BLaER1 treated with 17β-estradiol and CSF1 and Interleukin-3, amounts not matched to agents 10 nM and 100 nM (cell line): ENCODE data around the gene FBXW11.

ENCODE experiments used
- H3K27ac ChIP-seq, 11 experiments: shearing (Covaris generic); formaldehyde crosslinking; 2 replicates each; pipeline ENCODE4 v1.8.1; 2022
- H3K27me3 ChIP-seq, 11 experiments: shearing (Covaris generic); formaldehyde crosslinking; 2 replicates each; pipeline ENCODE4 v1.8.1; 2022
- H3K36me3 ChIP-seq, 11 experiments: shearing (Covaris generic); formaldehyde crosslinking; 2 replicates each; pipeline ENCODE4 v1.8.1; 2022
- H3K4me1 ChIP-seq, 10 experiments: shearing (Covaris generic); formaldehyde crosslinking; 2 replicates each; pipeline ENCODE4 v1.8.1; 2022
- H3K4me2 ChIP-seq, 11 experiments: shearing (Covaris generic); formaldehyde crosslinking; 2 replicates each; pipeline ENCODE4 v1.8.1; 2022
- H3K4me3 ChIP-seq, 10 experiments: shearing (Covaris generic); formaldehyde crosslinking; 2 replicates each; pipeline ENCODE4 v1.8.1; 2022
- H3K9ac ChIP-seq, 11 experiments: shearing (Covaris generic); formaldehyde crosslinking; 2 replicates each; pipeline ENCODE4 v1.8.1; 2022
- H3K9me3 ChIP-seq, 11 experiments: shearing (Covaris generic); formaldehyde crosslinking; replicated peaks in 1 of 11; 2 replicates each; pipeline ENCODE4 v1.8.1; 2022
- H4K20me1 ChIP-seq, 11 experiments: shearing (Covaris generic); formaldehyde crosslinking; 2 replicates each; pipeline ENCODE4 v1.8.1; 2022
- Cebpa-rat ChIP-seq, 11 experiments: shearing (Covaris generic); IDR thresholded peaks; 2 replicates each; pipeline ENCODE4 v1.8.1; 2022

FBXW11 gene

DNA sequence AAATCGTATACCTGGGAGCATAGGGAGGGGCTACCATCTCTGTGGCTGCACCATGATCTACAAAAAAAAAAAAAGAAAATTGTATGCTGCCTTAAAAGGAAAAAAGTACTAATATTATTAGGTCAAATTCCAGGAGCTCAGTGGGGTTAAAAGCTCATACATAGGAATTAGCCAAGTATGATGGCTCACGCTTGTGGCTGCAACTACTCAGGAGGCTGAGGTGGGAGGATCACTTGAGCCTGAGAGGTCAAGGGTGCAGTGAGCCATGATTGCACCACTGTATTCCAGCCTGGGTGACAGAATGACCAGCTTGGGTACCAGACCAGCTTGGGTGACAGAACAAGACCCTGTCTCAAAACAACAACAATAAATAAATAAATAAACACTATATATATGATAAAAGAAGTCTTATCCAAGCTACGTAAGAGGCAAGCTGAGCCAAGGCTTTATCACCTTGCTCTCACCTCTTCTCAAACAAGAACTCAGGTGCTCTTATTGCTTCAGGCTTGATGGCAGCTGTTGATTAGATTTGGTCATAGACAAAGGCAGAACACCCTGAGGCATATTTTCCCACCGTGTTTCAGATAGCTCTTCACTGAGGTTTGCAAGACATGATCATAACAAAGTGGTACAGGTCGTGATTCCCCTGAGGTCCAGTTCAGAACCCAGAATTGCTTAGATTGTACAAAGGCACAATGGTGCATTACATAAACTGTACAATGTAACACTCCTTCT, 3.3 kb upstream of the FBXW11 start:
- Histone ChIP-seq H3K27me3 (no peaks in the 10 kb centered on the region), H3K4me2 (no peak overlapping the region), H3K9ac (no peak overlapping the region), H3K4me3 (no peak overlapping the region), H3K9me3 (no peaks in the 10 kb centered on the region), H3K36me3 (no peaks in the 10 kb centered on the region), H4K20me1 (peaks cover 0 to 16% (median 3%) of the 10 kb centered on the region in 11 experiments; a peak in 14 of 22 replicates), H3K27ac (no peak overlapping the region), H3K4me1 (peaks cover 15 to 20% (median 16%) of the 10 kb centered on the region in 10 experiments)
- no peak for TF ChIP-seq Cebpa-rat (IDR thresholded peaks at IDR 0.05)

DNA sequence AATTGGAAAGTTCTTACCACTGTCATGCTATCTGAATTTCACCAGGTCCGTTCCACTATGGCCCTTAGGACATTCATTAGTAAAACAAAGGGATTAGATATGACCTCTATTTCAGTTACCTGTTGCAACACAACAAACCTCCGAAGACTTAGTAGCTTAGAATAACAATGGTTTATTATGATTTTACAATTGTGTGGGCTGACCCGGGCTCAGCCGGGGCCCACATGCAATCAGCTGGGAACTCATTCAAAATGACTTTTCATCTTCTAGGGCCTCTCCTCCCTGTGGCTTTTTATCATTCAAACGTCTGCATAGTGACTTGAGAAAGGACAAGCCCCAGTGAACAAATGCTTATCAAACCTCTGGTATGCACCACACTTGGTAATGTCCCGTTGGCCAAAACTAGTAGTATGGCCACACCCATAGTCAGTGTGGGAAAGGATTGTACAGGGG, 2.3 kb upstream of the FBXW11 start:
- peak overlapping the region in 4 of 11 experiments; percentile 88 to 99 (median 94); a peak in 3 of 22 replicates for H3K4me2 ChIP-seq
- H3K4me3 ChIP-seq, result no peak overlapping the region
- H3K27me3 ChIP-seq, result no peaks in the 10 kb centered on the region
- H3K9ac ChIP-seq, result no peak overlapping the region
- TF ChIP-seq Cebpa-rat (IDR thresholded peaks at IDR 0.05), result no peak
- H4K20me1 ChIP-seq, result peaks cover 0 to 26% (median 13%) of the 10 kb centered on the region in 11 experiments; a peak in 14 of 22 replicates
- peaks cover 24 to 30% (median 26%) of the 10 kb centered on the region in 10 experiments for H3K4me1 ChIP-seq
- no peaks in the 10 kb centered on the region for H3K9me3 ChIP-seq
- H3K36me3 ChIP-seq, result no peaks in the 10 kb centered on the region
- no peak overlapping the region for H3K27ac ChIP-seq

- peaks cover 31 to 36% (median 32%) of the 10 kb centered on the region in 10 experiments for H3K4me1 ChIP-seq
- no peaks in the 10 kb centered on the region; a peak in 1 of 22 replicates for H3K36me3 ChIP-seq
- no peak for TF ChIP-seq Cebpa-rat (IDR thresholded peaks at IDR 0.05)
- peak overlapping the region in 9 of 11 experiments; percentile 92 to 99 (median 97); a peak in 13 of 22 replicates for H3K9ac ChIP-seq
- H3K27me3 ChIP-seq, result no peaks in the 10 kb centered on the region
- H4K20me1 ChIP-seq, result peaks cover 5 to 32% (median 18%) of the 10 kb centered on the region in 11 experiments; a peak in 19 of 22 replicates
- peak overlapping the region; percentile 64 to 99 (median 93) for H3K4me2 ChIP-seq
- H3K9me3 ChIP-seq, result no peaks in the 10 kb centered on the region
- H3K27ac ChIP-seq, result peak overlapping the region in 7 of 11 experiments; percentile 94 to 96 (median 95); a peak in 9 of 22 replicates
- H3K4me3 ChIP-seq, result peak overlapping the region in 8 of 10 experiments; percentile 89 to 99 (median 97); a peak in 12 of 20 replicates
These were observed 1.6 kb upstream of the FBXW11 start for GRCh38 chr5:172008111-172008455.

DNA sequence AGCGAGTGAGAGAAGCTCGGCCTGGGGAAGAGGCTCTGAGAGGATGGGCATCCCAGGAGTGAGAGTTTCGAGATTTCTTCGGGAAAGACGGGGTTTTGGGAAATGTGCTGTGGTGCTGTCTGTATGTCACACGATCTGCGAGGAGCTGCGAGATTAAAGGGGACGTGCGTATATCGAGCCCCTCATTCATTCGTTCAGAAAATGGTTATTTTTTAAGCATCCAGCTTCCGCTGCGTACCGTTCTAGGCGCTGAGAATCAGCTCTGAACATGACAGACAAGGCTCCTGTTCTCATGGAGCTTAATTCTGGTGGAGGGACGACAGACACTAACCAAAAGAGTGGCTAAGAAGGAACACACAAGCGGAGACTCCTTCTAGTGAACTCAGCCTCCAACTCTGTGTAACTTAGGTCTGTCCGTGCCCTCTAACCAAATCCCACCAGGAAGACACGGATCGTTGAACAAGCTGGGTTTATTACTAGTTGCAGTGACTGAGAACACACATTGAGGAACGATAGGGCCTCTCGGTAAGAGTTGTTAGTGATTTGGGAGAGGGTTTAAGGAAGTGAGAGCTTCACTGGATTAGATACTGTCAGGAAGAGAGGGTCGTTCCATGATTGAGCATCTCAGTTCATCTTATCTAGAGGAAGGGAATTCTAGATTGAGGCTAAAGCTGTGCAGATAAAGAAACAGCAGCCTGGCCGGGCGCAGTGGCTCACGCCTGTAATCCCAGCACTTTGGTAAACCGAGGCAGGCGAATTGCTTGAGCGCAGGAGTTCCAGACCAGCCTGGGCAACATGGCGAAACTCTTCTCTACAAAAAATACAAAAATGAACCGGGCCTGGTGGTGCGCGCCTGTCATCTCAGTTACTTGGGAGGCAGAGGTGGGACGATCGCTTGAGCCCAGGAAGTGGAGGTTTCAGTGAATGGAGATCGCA, 1.0 kb upstream of the FBXW11 start:
- H3K27ac ChIP-seq, result peak overlapping the region; percentile 94 to 98 (median 95)
- H4K20me1 ChIP-seq, result peaks cover 10 to 38% (median 24%) of the 10 kb centered on the region in 11 experiments; a peak in 20 of 22 replicates
- no peak for TF ChIP-seq Cebpa-rat (IDR thresholded peaks at IDR 0.05)
- H3K27me3 ChIP-seq, result no peaks in the 10 kb centered on the region
- no peaks in the 10 kb centered on the region; a peak in 1 of 22 replicates for H3K36me3 ChIP-seq
- peak overlapping the region; percentile 89 to 99 (median 98) for H3K4me3 ChIP-seq
- H3K4me2 ChIP-seq, result peak overlapping the region; percentile 64 to 99 (median 93)
- peak overlapping the region; percentile 92 to 99 (median 96) for H3K9ac ChIP-seq
- no peaks in the 10 kb centered on the region for H3K9me3 ChIP-seq
- H3K4me1 ChIP-seq, result peaks cover 36 to 42% (median 39%) of the 10 kb centered on the region in 10 experiments

DNA sequence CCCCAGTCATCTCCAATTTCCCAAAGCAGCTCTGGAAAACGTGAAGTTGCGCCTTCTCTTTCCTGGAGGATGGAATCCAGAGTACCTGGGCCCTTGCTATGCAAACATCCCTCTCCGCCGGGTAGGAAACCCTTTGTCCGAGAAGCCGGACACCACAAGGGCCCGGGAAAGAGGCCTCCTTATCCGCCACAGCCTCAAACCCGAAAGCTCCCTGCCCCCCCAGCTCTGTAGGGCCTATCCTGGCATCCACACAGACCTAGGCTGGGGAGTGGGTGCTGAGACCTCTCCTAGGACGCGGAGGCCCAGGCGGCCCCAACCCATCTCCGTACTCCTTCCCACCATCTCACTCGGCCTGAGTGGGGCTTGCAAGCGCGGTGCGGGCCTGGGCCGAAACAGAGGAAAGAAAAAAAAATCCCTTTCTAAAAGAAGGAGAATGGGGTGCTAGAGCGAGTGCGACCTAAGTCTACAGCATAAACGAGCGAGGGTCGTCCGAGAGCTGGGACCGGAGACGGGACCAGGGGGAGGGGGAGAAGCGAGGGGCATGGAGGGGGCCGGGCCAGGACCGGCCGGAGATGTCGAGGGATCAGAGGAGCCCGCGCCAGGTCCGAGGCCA, 624 bp downstream of the FBXW11 start:
- H3K36me3 ChIP-seq, result peaks cover 0 to 14% (median 0%) of the 10 kb centered on the region in 11 experiments; a peak in 7 of 22 replicates
- no peaks in the 10 kb centered on the region; a peak in 1 of 22 replicates for H3K9me3 ChIP-seq
- peak overlapping the region; percentile 89 to 99 (median 98) for H3K4me3 ChIP-seq
- H3K27me3 ChIP-seq, result no peaks in the 10 kb centered on the region
- peaks cover 16 to 55% (median 40%) of the 10 kb centered on the region in 11 experiments; a peak in 21 of 22 replicates for H4K20me1 ChIP-seq
- no peak for TF ChIP-seq Cebpa-rat (IDR thresholded peaks at IDR 0.05)
- H3K27ac ChIP-seq, result peak overlapping the region; percentile 94 to 98 (median 95)
- peaks cover 51 to 59% (median 55%) of the 10 kb centered on the region in 10 experiments for H3K4me1 ChIP-seq
- H3K4me2 ChIP-seq, result peak overlapping the region; percentile 80 to 96 (median 94)
- H3K9ac ChIP-seq, result peak overlapping the region; percentile 92 to 99 (median 96)

DNA sequence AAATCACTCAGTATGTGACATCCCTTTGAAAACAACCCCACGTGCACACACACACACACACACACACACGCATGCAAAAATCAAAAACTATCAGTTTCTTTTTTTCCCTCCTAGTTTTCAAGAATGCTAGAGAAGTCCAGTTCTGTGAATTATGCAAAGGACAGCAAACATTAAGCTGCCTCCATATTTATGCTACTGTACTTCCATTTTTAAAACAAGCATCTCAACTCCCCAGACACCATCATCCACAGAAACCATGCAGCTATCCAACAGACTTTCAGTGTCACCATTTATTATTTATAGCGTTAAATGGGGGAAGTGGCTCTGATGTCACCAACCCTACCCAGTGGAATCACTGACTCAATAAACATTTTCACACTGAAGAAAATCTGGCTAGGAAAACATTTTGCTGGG, 1.6 kb downstream of the FBXW11 start:
- Histone ChIP-seq H3K4me3 (peak overlapping the region; percentile 89 to 99 (median 98)), H3K4me2 (peak overlapping the region; percentile 80 to 96 (median 94)), H3K9me3 (peaks cover 0 to 5% (median 0%) of the 10 kb centered on the region in 11 experiments; a peak in 2 of 22 replicates), H3K27ac (peak overlapping the region; percentile 94 to 98 (median 95); a peak in 21 of 22 replicates), H3K36me3 (peaks cover 0 to 14% (median 0%) of the 10 kb centered on the region in 11 experiments; a peak in 7 of 22 replicates), H3K9ac (peak overlapping the region; percentile 92 to 99 (median 96)), H3K27me3 (no peaks in the 10 kb centered on the region), H4K20me1 (peaks cover 16 to 62% (median 50%) of the 10 kb centered on the region in 11 experiments; a peak in 21 of 22 replicates), H3K4me1 (peaks cover 61 to 69% (median 65%) of the 10 kb centered on the region in 10 experiments)
- no peak for TF ChIP-seq Cebpa-rat (IDR thresholded peaks at IDR 0.05)

DNA sequence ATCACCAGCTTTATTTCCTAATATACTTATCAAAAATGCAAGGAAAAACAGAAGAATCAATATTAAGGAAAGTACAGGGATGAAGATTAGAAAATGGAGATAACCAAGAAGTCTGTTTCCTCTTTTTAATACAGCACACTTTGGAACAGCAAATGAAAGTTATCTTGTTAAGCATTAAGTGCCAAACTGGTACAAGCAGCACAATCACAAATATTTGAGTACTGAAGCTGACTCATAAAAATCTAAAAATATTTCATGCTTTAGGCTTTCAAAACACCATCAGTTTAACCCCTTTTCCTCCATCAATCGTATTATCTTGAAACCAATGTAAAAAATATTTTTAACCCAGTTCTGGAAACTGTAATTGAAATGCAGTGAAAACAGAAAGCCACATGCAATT, 2.7 kb downstream of the FBXW11 start:
- H3K4me3 ChIP-seq, result peak overlapping the region in 3 of 10 experiments; percentile 96 to 99 (median 99); a peak in 3 of 20 replicates
- peak overlapping the region; percentile 68 to 96 (median 93) for H3K4me2 ChIP-seq
- H3K27me3 ChIP-seq, result no peaks in the 10 kb centered on the region
- H3K36me3 ChIP-seq, result peaks cover 0 to 17% (median 5%) of the 10 kb centered on the region in 11 experiments; a peak in 8 of 22 replicates
- peaks cover 16 to 69% (median 51%) of the 10 kb centered on the region in 11 experiments; a peak in 21 of 22 replicates for H4K20me1 ChIP-seq
- H3K9me3 ChIP-seq, result peaks cover 0 to 6% (median 0%) of the 10 kb centered on the region in 11 experiments; a peak in 2 of 22 replicates
- no peak for TF ChIP-seq Cebpa-rat (IDR thresholded peaks at IDR 0.05)
- peaks cover 67 to 77% (median 74%) of the 10 kb centered on the region in 10 experiments for H3K4me1 ChIP-seq
- peak overlapping the region in 4 of 11 experiments; percentile 1 to 41 (median 16); a peak in 6 of 22 replicates for H3K9ac ChIP-seq
- peak overlapping the region in 7 of 11 experiments; percentile 24 to 95 (median 94); a peak in 10 of 22 replicates for H3K27ac ChIP-seq
